Stimulated activated CD4-positive, alpha-beta T cell treated with anti-CD3 and anti-CD28 coated beads, Interleukin-1b, Interleukin-23, amount 100 ng/mL, for 24 hours (primary cell): ENCODE results near the gene KIR3DL2.
"Not testable (repeated sequence)": the region's sequence is repeated elsewhere in the genome, so short reads cannot be mapped to it uniquely, and the experiment has no call there.

Experiments used
- DNase-seq, 4 experiments: peaks; one replicate each; pipeline ENCODE4 v3.0.0-alpha.2; 2020; ENCODE audit warnings: low read depth in 4 of 4, low spot score in 1 of 4

The KIR3DL2 gene

DNA sequence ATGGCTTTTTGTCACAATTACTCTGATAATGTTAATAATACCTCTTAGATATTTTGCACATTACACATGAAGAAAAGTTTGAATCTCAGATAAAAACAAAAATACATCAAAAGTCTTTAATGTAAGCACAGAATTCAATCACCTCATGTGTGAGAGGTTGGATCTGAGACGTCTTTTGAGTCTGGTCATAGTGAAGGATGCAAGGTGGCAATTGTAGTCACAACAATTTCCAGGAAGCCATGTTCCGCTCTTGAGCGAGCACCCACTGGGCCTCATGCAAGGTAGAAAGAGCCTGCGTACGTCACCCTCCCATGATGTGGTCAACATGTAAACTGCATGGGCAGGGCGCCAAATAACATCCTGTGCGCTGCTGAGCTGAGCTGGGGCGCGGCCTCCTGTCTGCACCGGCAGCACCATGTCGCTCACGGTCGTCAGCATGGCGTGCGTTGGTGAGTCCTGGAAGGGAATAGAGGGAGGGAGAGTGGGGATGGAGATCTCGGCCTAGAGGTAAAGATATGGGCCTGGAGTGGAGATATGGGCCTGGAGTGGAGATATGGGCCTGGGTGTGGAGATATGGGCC lies at the start of gene KIR3DL2:
Gene KIR3DL2 (plus strand): TSS at position 383 of the 580 bp plus-strand sequence. CDS start 33 bp downstream, at position 416.
- DNase-seq, result not testable (repeated sequence)

DNA sequence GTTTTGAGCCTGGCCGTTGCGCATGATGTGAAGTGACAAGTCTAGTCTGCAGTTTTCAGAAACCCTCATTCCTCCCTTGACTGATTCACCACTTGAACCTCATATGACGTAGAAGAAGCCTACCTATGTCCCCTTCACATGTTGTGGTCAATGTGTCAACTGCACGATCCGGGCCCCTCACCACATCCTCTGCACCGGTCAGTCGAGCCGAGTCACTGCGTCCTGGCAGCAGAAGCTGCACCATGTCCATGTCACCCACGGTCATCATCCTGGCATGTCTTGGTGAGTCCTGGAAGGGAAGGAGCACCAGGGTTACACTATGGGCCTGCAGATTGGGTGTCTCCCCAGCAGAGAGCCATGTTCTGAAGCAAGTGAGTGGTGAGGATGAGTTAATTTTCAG lies 46.8 kb upstream of the KIR3DL2 start, which contains the start of gene KIR2DL4:
Gene KIR2DL4 (plus strand): TSS at position 201 of the 400 bp plus-strand sequence. CDS start 42 bp downstream, at position 243.
- no peak for DNase-seq

DNA sequence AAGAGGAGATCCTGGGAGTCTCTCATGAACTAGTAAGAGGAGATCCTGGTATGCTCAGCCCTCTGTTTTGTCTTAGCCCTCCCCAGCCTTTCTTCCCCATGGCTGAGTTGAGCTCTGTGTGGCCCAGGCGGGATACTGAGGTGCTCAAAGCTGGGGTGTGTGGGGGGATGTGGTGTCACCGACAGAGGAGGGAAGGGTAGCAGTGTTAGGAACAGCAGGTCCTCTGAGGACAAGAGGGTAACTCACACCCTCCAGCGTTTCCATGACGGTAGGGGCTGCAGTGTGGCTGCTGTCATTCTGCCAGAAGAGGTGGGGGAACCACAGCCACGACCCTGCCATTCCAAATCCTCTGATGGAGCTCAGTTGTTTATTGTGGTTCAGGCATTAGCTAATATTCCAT lies 46.1 kb upstream of the KIR3DL2 start:
- no peak for DNase-seq

DNA sequence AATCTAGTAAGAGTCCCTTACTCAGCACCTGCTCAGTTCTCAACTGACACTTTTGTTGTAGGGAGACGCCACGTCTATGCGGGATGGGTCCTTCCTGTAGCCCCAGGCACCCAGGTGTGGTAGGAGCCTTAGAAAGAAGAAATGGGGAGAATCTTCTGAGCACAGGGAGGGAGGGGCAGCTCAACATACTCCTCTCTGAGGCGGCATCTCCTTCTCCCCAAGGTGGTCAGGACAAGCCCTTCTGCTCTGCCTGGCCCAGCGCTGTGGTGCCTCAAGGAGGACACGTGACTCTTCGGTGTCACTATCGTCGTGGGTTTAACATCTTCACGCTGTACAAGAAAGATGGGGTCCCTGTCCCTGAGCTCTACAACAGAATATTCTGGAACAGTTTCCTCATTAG lies 45.7 kb upstream of the KIR3DL2 start:
- DNase-seq, result no peak

- DNase-seq, result no peak
Measured at GRCh38 chr19:54805665-54806515, 44.4 kb upstream of the KIR3DL2 start.

DNA sequence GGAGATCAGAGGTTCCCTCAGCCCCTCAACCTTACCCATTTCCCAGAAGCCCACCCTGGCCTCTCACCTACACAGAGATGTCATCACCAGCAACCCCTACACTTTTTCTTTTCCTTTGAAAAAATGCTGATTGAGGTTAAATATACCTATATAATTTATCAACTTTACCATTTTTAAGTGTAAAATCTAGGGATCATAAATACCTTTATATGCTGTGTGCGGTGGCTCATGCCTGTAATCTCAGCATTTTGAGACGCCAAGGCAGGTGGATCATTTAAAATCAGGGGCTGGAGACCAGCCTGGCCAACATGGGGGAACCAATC lies 43.8 kb upstream of the KIR3DL2 start:
- DNase-seq, result no peak

DNA sequence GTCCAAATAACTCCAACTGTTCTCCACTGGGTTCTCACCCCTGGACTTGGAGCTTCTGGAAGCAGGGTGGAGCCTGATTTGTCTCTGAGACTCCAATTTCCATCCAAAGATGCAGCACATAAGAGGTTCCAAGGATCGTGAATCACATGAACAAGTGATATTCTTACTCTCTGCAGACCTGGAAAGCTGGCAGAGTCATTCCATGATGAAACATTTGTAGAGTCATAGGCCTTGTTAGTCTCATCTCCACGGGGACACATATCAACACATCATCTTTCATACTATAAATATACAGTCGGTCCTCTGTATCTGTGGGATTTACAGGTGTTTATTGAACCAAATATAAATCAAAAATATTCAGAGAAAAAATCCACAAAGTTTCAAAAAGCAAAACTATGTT lies 35.7 kb upstream of the KIR3DL2 start:
- DNase-seq, result not testable (repeated sequence)

DNA sequence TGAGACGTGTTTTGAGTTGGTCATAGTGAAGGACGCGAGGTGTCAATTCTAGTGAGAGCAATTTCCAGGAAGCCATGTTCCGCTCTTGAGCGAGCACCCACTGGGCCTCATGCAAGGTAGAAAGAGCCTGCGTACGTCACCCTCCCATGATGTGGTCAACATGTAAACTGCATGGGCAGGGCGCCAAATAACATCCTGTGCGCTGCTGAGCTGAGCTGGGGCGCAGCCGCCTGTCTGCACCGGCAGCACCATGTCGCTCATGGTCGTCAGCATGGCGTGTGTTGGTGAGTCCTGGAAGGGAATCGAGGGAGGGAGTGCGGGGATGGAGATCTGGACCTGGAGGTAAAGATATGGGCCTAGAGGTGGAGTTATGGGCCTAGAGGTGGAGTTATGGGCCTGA lies 34.0 kb upstream of the KIR3DL2 start, which contains the start of gene KIR3DL1:
Gene KIR3DL1 (plus strand): TSS at position 218 of the 400 bp plus-strand sequence.
- not testable (repeated sequence) for DNase-seq

- DNase-seq, result no peak
Measured at GRCh38 chr19:54817670-54818536, 32.3 kb upstream of the KIR3DL2 start.

- DNase-seq, result not testable (repeated sequence)
Measured at GRCh38 chr19:54824416-54824815, 25.8 kb upstream of the KIR3DL2 start.

DNA sequence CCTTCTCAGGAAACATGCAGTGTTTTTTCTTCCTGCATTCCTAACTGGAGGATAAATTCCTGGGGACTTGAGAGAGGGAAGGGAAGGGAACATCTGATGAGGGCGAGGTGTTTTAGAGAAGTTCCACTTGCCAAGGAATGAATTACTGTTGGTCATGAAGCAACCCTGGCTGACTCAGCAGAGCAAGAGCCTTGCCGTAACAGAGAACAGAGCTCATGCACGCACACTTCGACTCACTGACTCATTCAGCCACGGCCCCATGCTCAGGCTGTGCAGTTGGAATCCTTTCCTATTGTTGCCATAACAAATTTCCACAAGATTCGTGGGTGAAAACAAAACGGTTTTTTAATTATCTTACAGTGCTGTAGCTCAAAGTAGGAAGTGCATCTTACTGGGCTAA lies 24.9 kb upstream of the KIR3DL2 start:
- DNase-seq, result not testable (repeated sequence)

GRCh38 chr19:54828064-54828463 lies 22.2 kb upstream of the KIR3DL2 start:
- not testable (repeated sequence) for DNase-seq

- not testable (repeated sequence) for DNase-seq
Measured at GRCh38 chr19:54832496-54832895, 17.7 kb upstream of the KIR3DL2 start, which contains the start of gene KIR2DS4. Gene KIR2DS4, plus strand, starts transcription at chr19:54832676.

DNA sequence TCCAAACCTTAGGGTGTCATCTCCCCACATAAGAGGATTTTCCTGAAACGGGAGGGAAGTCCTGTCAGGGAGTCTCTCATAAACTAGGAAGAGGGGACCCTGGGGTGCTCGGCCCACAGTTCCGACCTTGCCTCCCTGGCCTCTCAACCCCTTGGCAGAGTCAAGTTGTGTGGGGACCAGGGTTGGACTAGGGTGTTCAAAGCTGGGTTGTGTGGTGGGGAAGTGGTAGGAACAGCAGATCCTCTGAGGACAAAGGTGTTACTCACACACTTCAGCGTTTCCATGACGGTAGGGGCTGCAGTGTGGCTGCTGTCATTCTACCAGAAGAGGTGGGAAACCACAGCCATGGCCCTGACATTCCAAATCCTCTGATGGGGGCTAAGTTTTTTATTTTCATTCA lies 15.1 kb upstream of the KIR3DL2 start:
- not testable (repeated sequence) for DNase-seq

- not testable (repeated sequence) for DNase-seq
Measured at GRCh38 chr19:54837522-54837921, 12.7 kb upstream of the KIR3DL2 start.

DNA sequence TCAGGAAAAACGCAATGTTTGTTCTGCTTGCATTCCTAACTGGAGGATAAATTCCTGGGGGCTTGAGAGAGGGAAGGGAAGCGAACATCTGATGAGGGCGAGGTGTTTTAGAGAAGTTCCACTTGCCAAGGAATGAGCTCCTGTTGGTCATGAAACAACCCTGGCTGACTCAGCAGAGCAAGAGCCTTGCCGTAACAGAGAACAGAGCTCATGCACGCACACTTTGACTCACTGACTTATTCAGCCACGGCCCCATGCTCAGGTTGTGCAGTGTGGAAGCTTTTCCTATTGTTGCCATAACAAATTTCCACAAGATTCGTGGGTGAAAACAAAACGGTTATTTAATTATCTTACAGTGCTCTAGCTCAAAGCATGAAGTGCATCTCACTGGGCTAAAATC lies 7.1 kb upstream of the KIR3DL2 start:
- not testable (repeated sequence) for DNase-seq

DNA sequence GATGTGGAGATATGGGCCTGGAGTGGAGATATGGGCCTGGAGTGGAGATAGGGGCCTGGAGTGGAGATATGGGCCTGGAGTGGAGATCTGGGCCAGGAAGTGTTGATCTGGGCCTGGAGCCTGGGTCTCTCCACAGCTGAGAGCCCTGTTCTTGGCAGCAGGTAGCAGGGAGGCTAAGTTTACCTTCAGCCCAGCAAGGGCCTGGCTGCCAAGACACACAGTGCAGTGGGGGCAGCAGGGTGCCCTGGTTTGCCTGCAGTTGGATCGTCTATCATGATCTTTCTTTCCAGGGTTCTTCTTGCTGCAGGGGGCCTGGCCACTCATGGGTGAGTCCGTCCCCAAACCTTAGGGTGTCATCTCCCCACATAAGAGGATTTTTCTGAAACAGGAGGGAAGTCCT lies 687 bp downstream of the KIR3DL2 start:
- no peak for DNase-seq

GRCh38 chr19:54851353-54851752 lies 1.1 kb downstream of the KIR3DL2 start:
- DNase-seq, result no peak

DNA sequence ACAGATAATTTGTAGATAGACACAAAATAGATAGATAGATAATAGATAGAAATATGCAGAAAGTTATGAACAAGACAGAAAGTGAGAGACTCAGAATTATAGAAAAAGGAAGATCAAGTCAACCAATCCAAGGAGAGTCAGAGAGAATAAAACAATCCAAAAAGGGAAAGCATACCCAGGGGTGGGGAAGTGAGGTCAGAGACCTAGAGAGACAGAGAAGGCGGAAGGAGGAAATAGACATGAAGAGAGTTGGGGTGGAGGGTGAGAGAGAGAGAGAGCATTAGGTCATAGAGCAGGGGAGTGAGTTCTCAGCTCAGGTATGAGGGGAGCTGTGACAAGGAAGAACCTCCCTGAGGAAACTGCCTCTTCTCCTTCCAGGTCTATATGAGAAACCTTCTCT lies 5.0 kb downstream of the KIR3DL2 start:
- DNase-seq, result not testable (repeated sequence)

GRCh38 chr19:54858476-54858875 lies 8.2 kb downstream of the KIR3DL2 start:
- not testable (repeated sequence) for DNase-seq

GRCh38 chr19:54859421-54859820 lies 9.2 kb downstream of the KIR3DL2 start:
- DNase-seq, result not testable (repeated sequence)
